Umbilical cord (tissue), 1 donor: ENCODE measurements around the gene RPL26. TPM values are rescaled to one million over a fixed set of nuclear protein-coding genes. Genes with fewer than 3 reads are reported as not detected.

Experiments
- total RNA-seq: library from RNA; depleted of rRNA; stranded (reverse); fragments of >200 nt; gene quantifications from one replicate; pipeline ENCODE4 v1.2.3, GENCODE V29; 2014; ENCODE audit warnings: low replicate concordance; ENCODE audit not compliant: insufficient read depth

Gene RPL26
- total RNA-seq, 1 donor from 2014 or later = 3,035 TPM

Other genes with a start within 250 kb of the RPL26 start
- gene PER1, start 230.8 kb downstream of the RPL26 start, total RNA-seq = 26.7 TPM
- gene VAMP2, start 220.2 kb downstream of the RPL26 start, total RNA-seq = 2.6 TPM
- 30.6 TPM for gene TMEM107, start 206.8 kb downstream of the RPL26 start, total RNA-seq
- 4.3 TPM for gene BORCS6, start 193.0 kb downstream of the RPL26 start, total RNA-seq
- 6.7 TPM for gene AURKB, start 172.6 kb downstream of the RPL26 start, total RNA-seq
- 7.9 TPM for gene CTC1, start 135.1 kb downstream of the RPL26 start, total RNA-seq
- 6.0 TPM for gene PFAS, start 133.9 kb downstream of the RPL26 start, total RNA-seq
- gene RANGRF, start 94.5 kb downstream of the RPL26 start, total RNA-seq = 8.4 TPM
- 0.24 TPM for gene SLC25A35, start 87.8 kb downstream of the RPL26 start, total RNA-seq
- 4.6 TPM for gene ARHGEF15, start 73.0 kb downstream of the RPL26 start, total RNA-seq
- gene ODF4, start 43.4 kb downstream of the RPL26 start, total RNA-seq = not detected
- not detected for gene RNF222, start 14.6 kb upstream of the RPL26 start, total RNA-seq
- gene NDEL1, start 52.7 kb upstream of the RPL26 start, total RNA-seq = 87.6 TPM
- 201 TPM for gene MYH10, start 247.5 kb upstream of the RPL26 start, total RNA-seq